HFFc6 (cell line): ENCODE measurements around the gene SDHAF4. TPM values are rescaled to one million over a fixed set of nuclear protein-coding genes. Genes with fewer than 3 reads are reported as not detected.

ENCODE experiments used
- DNase-seq: peaks from one replicate; pipeline ENCODE4 v3.0.0-alpha.2; 2018
- H3K27ac Mint-ChIP-seq: 2 replicates; pipeline ENCODE4 v1.8.0; 2020; ENCODE audit warnings: mild to moderate bottlenecking, mixed read lengths
- H3K27me3 Mint-ChIP-seq: 2 replicates; pipeline ENCODE4 v1.8.0; 2021; ENCODE audit warnings: mild to moderate bottlenecking, moderate library complexity, mixed read lengths; ENCODE audit not compliant: insufficient read depth
- H3K36me3 Mint-ChIP-seq: 2 replicates; pipeline ENCODE4 v1.8.0; 2021; ENCODE audit warnings: low read depth, mixed read lengths
- H3K4me1 Mint-ChIP-seq: 2 replicates; pipeline ENCODE4 v1.8.0; 2020; ENCODE audit warnings: low read depth, mixed read lengths
- H3K4me3 Mint-ChIP-seq: 2 replicates; pipeline ENCODE4 v1.8.0; 2020; ENCODE audit warnings: mild to moderate bottlenecking, moderate library complexity, mixed read lengths
- H3K9me3 Mint-ChIP-seq: 2 replicates; pipeline ENCODE4 v1.8.0; 2020; ENCODE audit warnings: mild to moderate bottlenecking, mixed read lengths
- long read RNA-seq: library from polyadenylated mRNA; unstranded; transcript quantifications from one replicate; pipeline ENCODE4 v2.0.0, GENCODE V29; 2019
- total RNA-seq, 6 experiments: library from RNA; stranded (reverse); fragmentation: NEBNext Ultra II Directional; extraction: Animal tissue kit (Norgen Biotek cat#: 25700); gene quantifications; 2 replicates in 1 of 6; 3 replicates in 5 of 6; pipeline ENCODE4 v1.2.3, GENCODE V29; 2021
- TF ChIP-seq, protein P1 (sequence below): fragments of 200-600 bp; sonication (generic); IDR thresholded peaks from 2 replicates; pipeline ENCODE4 v1.5.0; 2021; ENCODE audit warnings: antibody characterized with exemption, mild to moderate bottlenecking

The SDHAF4 gene
- total RNA-seq, result 1 to 10 TPM; 5.8 to 7.6 (median 6.9) TPM
- long read RNA-seq, partial matches to known transcripts, result 0 of 3 reads
- long read RNA-seq, other reads (novel, unspliced or antisense), result 3 of 3 reads

GRCh38 chr6:70566751-70567382 is at the start of gene SDHAF4:
Gene SDHAF4 (plus strand): TSS chr6:70566930. CDS start chr6:70566941, 11 bp downstream.
- Mint-ChIP-seq H3K36me3 (peaks cover 4% of the 10 kb centered on the region; the same call in 1 of the 2 replicates), H3K4me1 (peaks cover 13% of the 10 kb centered on the region), H3K27me3 (no peaks in the 10 kb centered on the region), H3K4me3 (peak within 1 kb of the TSS; percentile 88), H3K9me3 (no peaks in the 10 kb centered on the region), H3K27ac (peak within 1 kb of the TSS; percentile 51)
- TF ChIP-seq, protein P1, sequence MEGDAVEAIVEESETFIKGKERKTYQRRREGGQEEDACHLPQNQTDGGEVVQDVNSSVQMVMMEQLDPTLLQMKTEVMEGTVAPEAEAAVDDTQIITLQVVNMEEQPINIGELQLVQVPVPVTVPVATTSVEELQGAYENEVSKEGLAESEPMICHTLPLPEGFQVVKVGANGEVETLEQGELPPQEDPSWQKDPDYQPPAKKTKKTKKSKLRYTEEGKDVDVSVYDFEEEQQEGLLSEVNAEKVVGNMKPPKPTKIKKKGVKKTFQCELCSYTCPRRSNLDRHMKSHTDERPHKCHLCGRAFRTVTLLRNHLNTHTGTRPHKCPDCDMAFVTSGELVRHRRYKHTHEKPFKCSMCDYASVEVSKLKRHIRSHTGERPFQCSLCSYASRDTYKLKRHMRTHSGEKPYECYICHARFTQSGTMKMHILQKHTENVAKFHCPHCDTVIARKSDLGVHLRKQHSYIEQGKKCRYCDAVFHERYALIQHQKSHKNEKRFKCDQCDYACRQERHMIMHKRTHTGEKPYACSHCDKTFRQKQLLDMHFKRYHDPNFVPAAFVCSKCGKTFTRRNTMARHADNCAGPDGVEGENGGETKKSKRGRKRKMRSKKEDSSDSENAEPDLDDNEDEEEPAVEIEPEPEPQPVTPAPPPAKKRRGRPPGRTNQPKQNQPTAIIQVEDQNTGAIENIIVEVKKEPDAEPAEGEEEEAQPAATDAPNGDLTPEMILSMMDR, result peak; percentile 37; the same call in 1 of the 2 replicates
- DNase-seq, result peak; percentile 82

GRCh38 chr6:70518723-70519122 is 48.0 kb upstream of the SDHAF4 start:
- H3K4me1 Mint-ChIP-seq, result no peaks in the 10 kb centered on the region
- H3K27me3 Mint-ChIP-seq, result peaks cover 2% of the 10 kb centered on the region; the same call in 1 of the 2 replicates
- TF ChIP-seq, protein P1, result no peak
- no peak overlapping the region for H3K27ac Mint-ChIP-seq
- H3K36me3 Mint-ChIP-seq, result no peaks in the 10 kb centered on the region
- no peak overlapping the region for H3K4me3 Mint-ChIP-seq
- no peaks in the 10 kb centered on the region for H3K9me3 Mint-ChIP-seq
- no peak for DNase-seq

DNA sequence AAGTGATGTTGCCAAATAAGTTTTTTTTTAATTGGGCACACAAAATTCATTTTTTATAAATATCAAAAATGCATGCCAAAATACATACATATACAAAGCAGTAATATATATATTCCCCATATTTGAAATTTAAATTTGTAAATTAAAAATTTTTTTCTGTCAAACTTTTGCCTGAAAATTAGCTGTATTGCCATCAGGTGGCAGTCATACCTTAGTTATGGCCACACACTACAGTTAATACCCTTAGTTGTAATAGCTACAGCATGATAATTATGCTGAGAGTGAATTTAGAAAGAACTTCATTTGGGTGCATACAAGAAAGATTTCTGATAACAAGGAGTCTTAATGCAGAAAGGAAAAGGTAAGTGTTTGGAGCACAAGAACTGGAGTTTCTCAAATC is 46.2 kb upstream of the SDHAF4 start:
- H3K9me3 Mint-ChIP-seq, result no peaks in the 10 kb centered on the region
- DNase-seq, result peak; percentile 12
- H3K27me3 Mint-ChIP-seq, result no peaks in the 10 kb centered on the region
- H3K4me3 Mint-ChIP-seq, result no peak overlapping the region
- TF ChIP-seq, protein P1, result peak; percentile 71
- H3K27ac Mint-ChIP-seq, result no peak overlapping the region
- H3K4me1 Mint-ChIP-seq, result no peaks in the 10 kb centered on the region
- H3K36me3 Mint-ChIP-seq, result no peaks in the 10 kb centered on the region

GRCh38 chr6:70524721-70525286 is 41.9 kb upstream of the SDHAF4 start:
- no peak overlapping the region for H3K4me3 Mint-ChIP-seq
- H3K27ac Mint-ChIP-seq, result no peak overlapping the region
- TF ChIP-seq, protein P1, result no peak
- H3K4me1 Mint-ChIP-seq, result peaks cover 11% of the 10 kb centered on the region
- no peaks in the 10 kb centered on the region for H3K27me3 Mint-ChIP-seq
- no peak for DNase-seq
- H3K36me3 Mint-ChIP-seq, result no peaks in the 10 kb centered on the region
- no peaks in the 10 kb centered on the region for H3K9me3 Mint-ChIP-seq

DNA sequence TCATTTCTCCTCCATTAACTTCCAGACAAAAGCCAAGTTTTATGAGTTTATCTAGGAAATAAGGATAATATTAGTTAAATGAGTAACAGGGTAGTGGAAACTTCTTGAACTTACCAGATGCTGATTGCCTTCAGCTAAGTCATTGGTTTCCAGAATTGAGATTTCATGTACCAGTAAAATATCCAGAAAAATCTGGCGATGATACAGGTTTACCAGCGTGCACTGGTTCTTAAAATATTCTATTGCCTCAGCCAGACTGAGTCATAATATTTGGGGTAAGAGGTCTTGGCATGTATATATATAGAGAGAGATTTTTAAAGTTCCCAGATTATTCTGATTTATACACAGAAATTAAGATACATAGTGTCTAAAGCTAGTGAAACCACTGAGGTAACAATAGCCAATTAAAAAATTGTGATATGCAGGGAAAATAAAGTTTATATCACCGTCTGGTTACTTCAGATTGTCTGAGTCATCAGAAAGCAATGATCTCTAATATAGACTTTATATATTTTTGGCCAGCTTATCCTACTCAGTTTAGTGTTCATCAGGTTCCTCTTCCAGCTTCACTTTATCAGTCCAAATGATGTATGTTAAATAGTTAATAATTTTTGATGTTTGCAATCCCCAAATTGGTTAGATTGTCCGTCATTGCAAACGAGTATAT is 39.5 kb upstream of the SDHAF4 start:
- no peaks in the 10 kb centered on the region for H3K27me3 Mint-ChIP-seq
- no peaks in the 10 kb centered on the region for H3K36me3 Mint-ChIP-seq
- H3K4me1 Mint-ChIP-seq, result peaks cover 11% of the 10 kb centered on the region
- H3K27ac Mint-ChIP-seq, result no peak overlapping the region
- no peaks in the 10 kb centered on the region for H3K9me3 Mint-ChIP-seq
- DNase-seq, result no peak
- no peak overlapping the region for H3K4me3 Mint-ChIP-seq
- TF ChIP-seq, protein P1, result no peak
